ENCODE data around the gene CCR2.

Gene CCR2

GRCh38 chr3:46375218-46375617 lies 21.3 kb downstream of the CCR2 start:
- Histone ChIP-seq H3K9me3 (ENCODE audit: control insufficient read depth, insufficient read depth, low read depth, low read length) (no peaks in the 10 kb centered on the region), H3K4me1 (ENCODE audit: control insufficient read depth, insufficient read depth, low read length) (no peaks in the 10 kb centered on the region), H3K27ac (ENCODE audit: extremely low read depth, low read depth, low read length) (no peak overlapping the region), H3K36me3 (ENCODE audit: control insufficient read depth in 2 of 2, insufficient read depth in 1 of 2, low read length in 2 of 2) (no peaks in the 10 kb centered on the region), H3K4me3 (ENCODE audit: low read depth, low read length) (no peak overlapping the region)
- ChIA-PET POLR2A (no interaction called here), CTCF (interaction anchor here (0.5 to 0.9 kb wide), 2 partner anchors 99 to 569 kb away, joined by 3 to 6 read pairs; no protein-coding TSS in a partner anchor)
- TF ChIP-seq ZNF548 (tag by site-specific recombination; IDR thresholded peaks at IDR 0.05) (no peak), ZFP37 (tag by site-specific recombination; IDR thresholded peaks at IDR 0.05) (no peak), ZNF555 (tag by site-specific recombination; conservative IDR thresholded peaks at IDR 0.05) (no peak), ZNF239 (tag by site-specific recombination; IDR thresholded peaks at IDR 0.05) (no peak), PRDM1 (tag by site-specific recombination; IDR thresholded peaks at IDR 0.05) (no peak), ZNF704 (tag by site-specific recombination; IDR thresholded peaks at IDR 0.05) (no peak), ZNF175 (tag by site-specific recombination; IDR thresholded peaks at IDR 0.05) (no peak), BCL11B (tag by site-specific recombination; IDR thresholded peaks at IDR 0.05; ENCODE audit: low read depth) (no peak), ZFP69B (tag by site-specific recombination; IDR thresholded peaks at IDR 0.05) (no peak), ZNF514 (tag by site-specific recombination; IDR thresholded peaks at IDR 0.05) (no peak), REPIN1 (tag by site-specific recombination; IDR thresholded peaks at IDR 0.05; ENCODE audit: low read depth) (no peak), ZNF530 (tag by site-specific recombination; IDR thresholded peaks at IDR 0.05; ENCODE audit: low read depth) (no peak), HOXD13 (CRISPR knock-in tag; IDR thresholded peaks at IDR 0.05; ENCODE audit: borderline replicate concordance) (no peak), TRIM28 (IDR thresholded peaks at IDR 0.05; ENCODE audit: borderline replicate concordance, low read length) (no peak), SP7 (tag by site-specific recombination; IDR thresholded peaks at IDR 0.05) (no peak), ZNF366 (tag by site-specific recombination; conservative IDR thresholded peaks at IDR 0.05) (no peak), MZF1 (tag by site-specific recombination; IDR thresholded peaks at IDR 0.05; ENCODE audit: borderline replicate concordance) (no peak), ZNF654 (tag by site-specific recombination; IDR thresholded peaks at IDR 0.05; ENCODE audit: low read depth) (no peak), GLI4 (tag by site-specific recombination; IDR thresholded peaks at IDR 0.05) (no peak)
- TF ChIP-seq, protein P1, sequence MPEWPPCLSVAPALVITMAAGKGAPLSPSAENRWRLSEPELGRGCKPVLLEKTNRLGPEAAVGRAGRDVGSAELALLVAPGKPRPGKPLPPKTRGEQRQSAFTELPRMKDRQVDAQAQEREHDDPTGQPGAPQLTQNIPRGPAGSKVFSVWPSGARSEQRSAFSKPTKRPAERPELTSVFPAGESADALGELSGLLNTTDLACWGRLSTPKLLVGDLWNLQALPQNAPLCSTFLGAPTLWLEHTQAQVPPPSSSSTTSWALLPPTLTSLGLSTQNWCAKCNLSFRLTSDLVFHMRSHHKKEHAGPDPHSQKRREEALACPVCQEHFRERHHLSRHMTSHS (tag by site-specific recombination; IDR thresholded peaks at IDR 0.05): no peak

GRCh38 chr3:46375814-46376213 lies 21.9 kb downstream of the CCR2 start:
- Histone ChIP-seq H3K9me3 (ENCODE audit: control insufficient read depth, insufficient read depth, low read depth, low read length) (no peaks in the 10 kb centered on the region), H3K4me3 (ENCODE audit: low read depth, low read length) (no peak overlapping the region), H3K36me3 (ENCODE audit: control insufficient read depth in 2 of 2, insufficient read depth in 1 of 2, low read length in 2 of 2) (no peaks in the 10 kb centered on the region), H3K4me1 (ENCODE audit: control insufficient read depth, insufficient read depth, low read length) (no peaks in the 10 kb centered on the region), H3K27ac (ENCODE audit: extremely low read depth, low read depth, low read length) (no peak overlapping the region)
- ChIA-PET POLR2A (no interaction called here), CTCF (interaction anchor here (3.6 kb wide), 1 partner anchor 167 kb away, joined by 17 read pairs; the partner anchor contains the start of gene CCR1)
- TF ChIP-seq, protein P2, sequence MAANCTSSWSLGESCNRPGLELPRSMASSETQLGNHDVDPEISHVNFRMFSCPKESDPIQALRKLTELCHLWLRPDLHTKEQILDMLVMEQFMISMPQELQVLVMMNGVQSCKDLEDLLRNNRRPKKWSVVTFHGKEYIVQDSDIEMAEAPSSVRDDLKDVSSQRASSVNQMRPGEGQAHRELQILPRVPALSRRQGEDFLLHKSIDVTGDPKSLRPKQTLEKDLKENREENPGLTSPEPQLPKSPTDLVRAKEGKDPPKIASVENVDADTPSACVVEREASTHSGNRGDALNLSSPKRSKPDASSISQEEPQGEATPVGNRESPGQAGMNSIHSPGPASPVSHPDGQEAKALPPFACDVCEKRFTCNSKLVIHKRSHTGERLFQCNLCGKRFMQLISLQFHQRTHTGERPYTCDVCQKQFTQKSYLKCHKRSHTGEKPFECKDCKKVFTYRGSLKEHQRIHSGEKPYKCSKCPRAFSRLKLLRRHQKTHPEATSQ (tag by site-specific recombination; IDR thresholded peaks at IDR 0.05): no peak
- TF ChIP-seq KLF10 (tag by site-specific recombination; IDR thresholded peaks at IDR 0.05) (no peak), ZNF777 (tag by site-specific recombination; IDR thresholded peaks at IDR 0.05; ENCODE audit: borderline replicate concordance) (no peak), ZIC2 (tag by site-specific recombination; IDR thresholded peaks at IDR 0.05) (no peak), ZSCAN16 (tag by site-specific recombination; IDR thresholded peaks at IDR 0.05) (no peak), ZBTB1 (tag by site-specific recombination; IDR thresholded peaks at IDR 0.05) (no peak), OSR2 (tag by site-specific recombination; IDR thresholded peaks at IDR 0.05) (no peak), ZNF223 (tag by site-specific recombination; IDR thresholded peaks at IDR 0.05) (no peak), SCRT1 (tag by site-specific recombination; IDR thresholded peaks at IDR 0.05; ENCODE audit: borderline replicate concordance) (no peak), ZNF473 (tag by site-specific recombination; IDR thresholded peaks at IDR 0.05) (no peak), KLF16 (tag by site-specific recombination; IDR thresholded peaks at IDR 0.05) (no peak), ZBTB21 (tag by site-specific recombination; IDR thresholded peaks at IDR 0.05) (no peak), BCL11B (tag by site-specific recombination; IDR thresholded peaks at IDR 0.05; ENCODE audit: low read depth) (no peak)
- TF ChIP-seq, protein P3, sequence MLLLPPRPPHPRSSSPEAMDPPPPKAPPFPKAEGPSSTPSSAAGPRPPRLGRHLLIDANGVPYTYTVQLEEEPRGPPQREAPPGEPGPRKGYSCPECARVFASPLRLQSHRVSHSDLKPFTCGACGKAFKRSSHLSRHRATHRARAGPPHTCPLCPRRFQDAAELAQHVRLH (tag by site-specific recombination; IDR thresholded peaks at IDR 0.05): no peak
- TF ChIP-seq, protein P4, sequence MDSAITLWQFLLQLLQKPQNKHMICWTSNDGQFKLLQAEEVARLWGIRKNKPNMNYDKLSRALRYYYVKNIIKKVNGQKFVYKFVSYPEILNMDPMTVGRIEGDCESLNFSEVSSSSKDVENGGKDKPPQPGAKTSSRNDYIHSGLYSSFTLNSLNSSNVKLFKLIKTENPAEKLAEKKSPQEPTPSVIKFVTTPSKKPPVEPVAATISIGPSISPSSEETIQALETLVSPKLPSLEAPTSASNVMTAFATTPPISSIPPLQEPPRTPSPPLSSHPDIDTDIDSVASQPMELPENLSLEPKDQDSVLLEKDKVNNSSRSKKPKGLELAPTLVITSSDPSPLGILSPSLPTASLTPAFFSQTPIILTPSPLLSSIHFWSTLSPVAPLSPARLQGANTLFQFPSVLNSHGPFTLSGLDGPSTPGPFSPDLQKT (IDR thresholded peaks at IDR 0.05; ENCODE audit: borderline replicate concordance, low read depth, low read length): no peak

All from HEK293 (cell line).